Activated T-cell treated with anti-CD3 and anti-CD28 coated beads, Interleukin-2, amount 50 U/mL, for 1 hour (primary cell): ENCODE data around the gene RAB44.
A peak's percentile ranks its signal among the peaks of the same experiment; 100 is the strongest.

Experiments
- DNase-seq: peaks from one replicate; pipeline ENCODE4 v3.0.0-alpha.2; 2020

Gene RAB44

DNA sequence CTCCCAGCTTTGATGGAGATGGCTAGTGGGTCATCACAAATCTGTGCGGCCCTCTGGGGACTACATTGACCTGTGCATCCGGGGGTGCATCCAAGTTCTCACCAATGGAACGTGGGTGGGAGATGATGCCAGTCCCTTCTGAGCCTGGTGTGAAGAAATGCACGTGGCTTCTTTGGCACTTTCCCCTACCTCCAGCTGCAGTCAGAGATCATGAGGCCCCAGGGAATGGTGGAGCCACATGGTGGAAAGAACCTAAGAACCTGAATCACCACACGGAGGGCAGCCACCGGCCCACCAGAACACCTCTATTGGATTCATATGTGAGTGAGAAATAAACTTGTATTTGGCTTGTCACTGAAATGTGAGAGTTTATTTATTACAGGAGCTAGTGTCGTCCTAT is 29.0 kb upstream of the RAB44 start:
- DNase-seq: no peak

DNA sequence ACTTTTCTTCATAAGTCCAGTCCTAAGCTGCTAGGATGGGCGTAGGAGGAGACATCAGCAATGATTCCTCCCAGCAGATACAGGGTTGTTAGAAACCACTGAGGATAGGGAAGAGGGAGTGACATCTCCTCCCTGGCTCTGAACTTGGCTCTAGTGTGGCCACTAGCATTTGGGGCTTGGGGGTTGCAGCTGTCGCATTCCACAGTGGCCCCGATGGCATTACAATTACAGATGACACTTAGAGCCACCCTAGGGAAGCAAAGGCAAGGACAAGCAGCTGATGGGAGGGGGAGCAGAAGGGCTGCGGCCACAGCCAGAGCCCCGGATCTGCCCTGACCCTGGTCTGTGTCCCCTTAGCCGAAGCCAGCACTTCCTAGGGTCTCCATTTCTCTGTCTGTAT is 28.6 kb upstream of the RAB44 start:
- no peak for DNase-seq

GRCh38 chr6:36670271-36670670 is 27.4 kb upstream of the RAB44 start:
- DNase-seq: no peak

DNA sequence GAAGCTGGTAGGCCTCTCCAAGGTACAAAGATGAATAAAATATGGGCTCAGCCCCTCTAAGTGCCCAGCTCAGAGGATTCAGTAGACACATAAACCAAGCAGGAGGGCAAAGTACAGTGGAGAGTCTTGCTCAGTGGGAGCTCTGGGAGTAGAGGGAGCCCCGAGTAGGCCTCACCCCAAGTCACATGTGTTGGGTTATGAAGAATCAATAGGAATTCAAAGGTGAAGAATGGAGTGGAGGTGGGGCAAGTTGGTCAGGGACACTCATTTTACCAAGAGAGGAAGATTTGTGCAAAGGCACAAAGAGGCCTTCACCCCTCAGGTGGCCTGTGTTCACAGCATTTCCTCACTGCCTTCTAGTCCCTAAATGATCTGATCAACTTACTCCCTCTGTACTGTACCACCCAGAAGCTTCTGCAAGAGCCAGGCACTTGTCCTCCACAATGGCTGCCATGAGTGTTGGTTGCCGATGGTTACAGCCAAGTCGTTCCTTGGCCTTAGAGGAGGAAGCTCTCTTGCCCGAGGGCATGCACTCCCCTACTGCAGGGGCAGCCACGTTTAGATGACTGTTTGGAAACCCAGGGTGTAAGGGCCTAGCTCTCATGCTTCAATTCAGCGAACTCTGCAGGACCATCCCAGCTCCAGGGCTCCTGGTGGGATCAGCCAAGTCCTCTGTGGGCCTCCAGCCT is 25.8 kb upstream of the RAB44 start:
- no peak for DNase-seq

DNA sequence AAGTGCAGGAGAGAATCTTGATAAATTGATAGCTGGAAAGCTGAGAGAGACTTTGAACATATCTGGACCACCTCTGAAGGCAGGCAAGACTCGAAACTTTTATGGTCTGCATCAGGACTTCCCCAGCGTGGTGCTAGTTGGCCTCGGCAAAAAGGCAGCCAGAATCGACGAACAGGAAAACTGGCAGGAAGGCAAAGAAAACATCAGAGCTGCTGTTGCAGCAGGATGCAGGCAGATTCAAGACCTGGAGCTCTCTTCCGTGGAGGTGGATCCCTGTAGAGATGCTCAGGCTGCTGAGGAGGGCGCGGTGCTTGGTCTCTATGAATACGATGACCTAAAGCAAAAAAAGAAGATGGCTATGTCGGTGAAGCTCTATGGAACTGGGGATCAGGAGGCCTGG is 23.7 kb upstream of the RAB44 start:
- DNase-seq: no peak

GRCh38 chr6:36674942-36675341 is 22.7 kb upstream of the RAB44 start:
- DNase-seq: no peak

GRCh38 chr6:36676141-36677058 is 21.2 kb upstream of the RAB44 start:
- DNase-seq: no peak

DNA sequence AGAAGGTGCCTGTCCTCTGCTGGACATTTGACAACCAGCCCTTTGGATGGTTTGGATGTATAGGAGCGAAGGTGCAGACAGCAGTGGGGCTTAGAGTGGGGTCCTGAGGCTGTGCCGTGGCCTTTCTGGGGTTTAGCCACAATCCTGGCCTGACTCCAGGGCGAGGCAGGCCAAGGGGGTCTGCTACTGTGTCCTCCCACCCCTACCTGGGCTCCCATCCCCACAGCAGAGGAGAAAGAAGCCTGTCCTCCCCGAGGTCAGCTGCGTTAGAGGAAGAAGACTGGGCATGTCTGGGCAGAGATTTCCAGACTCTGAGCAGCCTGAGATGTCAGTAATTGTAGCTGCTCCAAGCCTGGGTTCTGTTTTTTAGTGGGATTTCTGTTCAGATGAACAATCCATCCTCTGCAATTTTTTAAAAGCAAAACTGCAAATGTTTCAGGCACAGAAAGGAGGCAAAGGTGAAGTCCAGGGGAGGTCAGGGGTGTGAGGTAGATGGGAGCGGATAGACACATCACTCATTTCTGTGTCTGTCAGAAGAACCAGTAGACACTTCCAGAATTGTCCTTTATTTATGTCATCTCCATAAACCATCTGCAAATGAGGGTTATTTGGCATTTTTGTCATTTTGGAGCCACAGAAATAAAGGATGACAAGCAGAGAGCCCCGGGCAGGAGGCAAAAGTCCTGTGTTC is 20.4 kb upstream of the RAB44 start:
- no peak for DNase-seq

DNA sequence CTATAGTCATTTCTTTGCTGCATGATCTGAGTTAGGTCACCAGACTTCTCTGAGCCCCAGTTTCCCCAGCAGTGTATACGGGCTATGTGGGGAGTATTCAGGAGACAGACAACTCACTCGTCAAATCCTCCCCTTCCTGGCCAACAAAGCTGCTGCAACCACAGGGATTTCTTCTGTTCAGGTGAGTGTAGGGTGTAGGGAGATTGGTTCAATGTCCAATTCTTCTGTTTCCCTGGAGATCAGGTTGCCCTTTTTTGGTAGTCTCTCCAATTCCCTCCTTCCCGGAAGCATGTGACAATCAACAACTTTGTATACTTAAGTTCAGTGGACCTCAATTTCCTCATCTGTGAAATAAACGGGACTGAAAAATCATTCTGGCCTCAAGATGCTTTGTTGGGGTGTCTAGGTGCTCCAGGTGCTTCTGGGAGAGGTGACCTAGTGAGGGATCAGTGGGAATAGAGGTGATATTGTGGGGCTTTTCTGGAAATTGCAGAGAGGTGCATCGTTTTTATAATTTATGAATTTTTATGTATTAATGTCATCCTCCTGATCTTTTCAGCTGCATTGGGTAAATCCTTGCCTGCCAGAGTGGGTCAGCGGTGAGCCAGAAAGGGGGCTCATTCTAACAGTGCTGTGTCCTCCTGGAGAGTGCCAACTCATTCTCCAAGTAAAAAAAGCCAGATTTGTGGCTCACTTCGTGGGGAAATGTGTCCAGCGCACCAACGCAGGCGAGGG is 19.7 kb upstream of the RAB44 start:
- no peak for DNase-seq

GRCh38 chr6:36678488-36679042 is 19.1 kb upstream of the RAB44 start, which contains the start of gene CDKN1A:
Gene CDKN1A, plus strand, starts transcription at chr6:36678714. Its CDS starts 5,388 bp downstream, at chr6:36684102.
- DNase-seq: peak; percentile 81

- DNase-seq: peak; percentile 57
Measured at GRCh38 chr6:36679043-36679833, 18.4 kb upstream of the RAB44 start.

- peak; percentile 71 for DNase-seq
Measured at GRCh38 chr6:36682328-36683144, 15.1 kb upstream of the RAB44 start.

GRCh38 chr6:36683145-36683655 is 14.4 kb upstream of the RAB44 start:
- DNase-seq: no peak

DNA sequence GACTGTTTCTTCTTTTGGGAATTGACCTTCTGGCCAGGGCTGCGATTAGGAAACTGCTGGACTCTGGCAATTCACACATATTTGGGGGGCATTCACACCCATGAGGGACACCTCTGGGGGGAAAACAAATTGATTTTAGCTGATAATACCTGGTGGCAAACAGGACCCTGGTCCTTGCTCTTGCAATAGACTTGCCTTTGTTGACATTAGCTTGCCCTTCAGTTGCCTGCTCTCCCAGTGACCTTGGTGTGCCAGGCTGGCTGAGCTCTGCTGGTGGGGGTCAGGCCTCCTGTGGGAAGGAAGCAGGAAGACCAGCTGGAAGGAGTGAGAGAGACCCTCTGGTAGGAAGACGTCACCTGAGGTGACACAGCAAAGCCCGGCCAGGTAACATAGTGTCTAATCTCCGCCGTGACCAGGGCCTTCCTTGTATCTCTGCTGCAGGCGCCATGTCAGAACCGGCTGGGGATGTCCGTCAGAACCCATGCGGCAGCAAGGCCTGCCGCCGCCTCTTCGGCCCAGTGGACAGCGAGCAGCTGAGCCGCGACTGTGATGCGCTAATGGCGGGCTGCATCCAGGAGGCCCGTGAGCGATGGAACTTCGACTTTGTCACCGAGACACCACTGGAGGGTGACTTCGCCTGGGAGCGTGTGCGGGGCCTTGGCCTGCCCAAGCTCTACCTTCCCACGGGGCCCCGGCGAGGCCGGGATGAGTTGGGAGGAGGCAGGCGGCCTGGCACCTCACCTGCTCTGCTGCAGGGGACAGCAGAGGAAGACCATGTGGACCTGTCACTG is 13.8 kb upstream of the RAB44 start:
- DNase-seq: no peak

DNA sequence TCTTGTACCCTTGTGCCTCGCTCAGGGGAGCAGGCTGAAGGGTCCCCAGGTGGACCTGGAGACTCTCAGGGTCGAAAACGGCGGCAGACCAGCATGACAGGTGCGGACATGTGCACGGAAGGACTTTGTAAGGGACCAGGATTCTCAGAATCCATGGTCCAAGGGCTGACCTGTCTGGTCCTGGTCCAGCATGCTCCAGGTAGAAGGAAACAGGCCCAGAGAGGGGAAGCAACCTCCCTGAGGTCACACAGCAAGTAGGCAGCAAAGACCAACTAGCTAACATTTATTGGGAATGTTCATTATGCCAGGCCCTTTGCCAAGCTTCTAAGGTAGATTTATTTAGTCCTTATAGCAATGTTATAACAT is 13.2 kb upstream of the RAB44 start:
- no peak for DNase-seq

DNA sequence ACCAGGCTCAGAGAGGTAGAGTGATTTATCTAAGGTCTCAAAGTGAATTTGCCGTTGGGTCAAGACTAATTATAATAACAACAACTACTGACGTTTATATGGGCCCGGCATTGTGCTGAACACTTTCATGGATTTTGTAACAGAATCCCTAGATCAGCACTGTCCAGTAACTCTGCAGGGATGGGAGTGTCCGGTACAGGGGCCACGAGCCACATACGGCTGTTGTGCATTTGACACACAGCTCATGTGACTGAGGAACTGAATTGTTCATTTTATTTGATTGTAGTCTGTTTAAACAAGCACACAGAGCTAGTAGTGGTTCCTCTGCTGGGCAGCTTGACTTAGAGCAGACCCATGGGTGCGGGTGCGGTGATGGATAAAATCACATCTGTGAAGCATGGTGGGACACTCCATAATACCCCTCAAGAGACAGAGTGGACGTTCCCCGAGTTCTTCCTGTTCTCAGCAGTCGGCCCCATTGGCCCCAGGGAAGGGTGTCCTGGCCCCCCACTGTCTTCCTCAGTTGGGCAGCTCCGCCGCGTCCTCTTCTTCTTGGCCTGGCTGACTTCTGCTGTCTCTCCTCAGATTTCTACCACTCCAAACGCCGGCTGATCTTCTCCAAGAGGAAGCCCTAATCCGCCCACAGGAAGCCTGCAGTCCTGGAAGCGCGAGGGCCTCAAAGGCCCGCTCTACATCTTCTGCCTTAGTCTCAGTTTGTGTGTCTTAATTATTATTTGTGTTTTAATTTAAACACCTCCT is 12.3 kb upstream of the RAB44 start:
- no peak for DNase-seq

DNA sequence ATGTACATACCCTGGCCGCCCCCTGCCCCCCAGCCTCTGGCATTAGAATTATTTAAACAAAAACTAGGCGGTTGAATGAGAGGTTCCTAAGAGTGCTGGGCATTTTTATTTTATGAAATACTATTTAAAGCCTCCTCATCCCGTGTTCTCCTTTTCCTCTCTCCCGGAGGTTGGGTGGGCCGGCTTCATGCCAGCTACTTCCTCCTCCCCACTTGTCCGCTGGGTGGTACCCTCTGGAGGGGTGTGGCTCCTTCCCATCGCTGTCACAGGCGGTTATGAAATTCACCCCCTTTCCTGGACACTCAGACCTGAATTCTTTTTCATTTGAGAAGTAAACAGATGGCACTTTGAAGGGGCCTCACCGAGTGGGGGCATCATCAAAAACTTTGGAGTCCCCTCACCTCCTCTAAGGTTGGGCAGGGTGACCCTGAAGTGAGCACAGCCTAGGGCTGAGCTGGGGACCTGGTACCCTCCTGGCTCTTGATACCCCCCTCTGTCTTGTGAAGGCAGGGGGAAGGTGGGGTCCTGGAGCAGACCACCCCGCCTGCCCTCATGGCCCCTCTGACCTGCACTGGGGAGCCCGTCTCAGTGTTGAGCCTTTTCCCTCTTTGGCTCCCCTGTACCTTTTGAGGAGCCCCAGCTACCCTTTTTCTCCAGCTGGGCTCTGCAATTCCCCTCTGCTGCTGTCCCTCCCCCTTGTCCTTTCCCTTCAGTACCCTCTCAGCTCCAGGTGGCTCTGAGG is 11.5 kb upstream of the RAB44 start:
- DNase-seq: no peak
